Measurements from ENCODE around the gene SBK1. TPM values are rescaled to one million over a fixed set of nuclear protein-coding genes. Genes with fewer than 3 reads are reported as not detected.

SBK1 gene
- total RNA-seq, 1 donor from 2014 or later = 10.5 TPM

- H3K36me3 ChIP-seq (ENCODE audit: control insufficient read depth, insufficient read depth, low read length) = no peaks in the 10 kb centered on the region
- no peak for TF ChIP-seq CTCF (IDR thresholded peaks at IDR 0.05; ENCODE audit: insufficient read depth, low read length, poor library complexity, severe bottlenecking)
- peaks cover 18% of the 10 kb centered on the region for H3K27me3 ChIP-seq (ENCODE audit: control insufficient read depth, insufficient read depth, low read length)
- no peak overlapping the region for H3K4me3 ChIP-seq (ENCODE audit: low read depth, low read length)
- no peak for DNase-seq (ENCODE audit: low read depth)
Observed at GRCh38 chr16:28297784-28298510, 5.6 kb downstream of the SBK1 start.

- H3K4me3 ChIP-seq (ENCODE audit: low read depth, low read length) = no peak overlapping the region
- H3K27me3 ChIP-seq (ENCODE audit: control insufficient read depth, insufficient read depth, low read length) = peaks cover 12% of the 10 kb centered on the region
- no peaks in the 10 kb centered on the region for H3K36me3 ChIP-seq (ENCODE audit: control insufficient read depth, insufficient read depth, low read length)
- DNase-seq (ENCODE audit: low read depth) = no peak
- TF ChIP-seq CTCF (IDR thresholded peaks at IDR 0.05; ENCODE audit: insufficient read depth, low read length, poor library complexity, severe bottlenecking) = no peak
Observed at GRCh38 chr16:28298511-28298878, 6.2 kb downstream of the SBK1 start.

- Histone ChIP-seq H3K36me3 (ENCODE audit: control insufficient read depth, insufficient read depth, low read length) (no peaks in the 10 kb centered on the region), H3K27me3 (ENCODE audit: control insufficient read depth, insufficient read depth, low read length) (no peaks in the 10 kb centered on the region), H3K4me3 (ENCODE audit: low read depth, low read length) (no peak overlapping the region)
- DNase-seq (ENCODE audit: low read depth) = no peak
- no peak for TF ChIP-seq CTCF (IDR thresholded peaks at IDR 0.05; ENCODE audit: insufficient read depth, low read length, poor library complexity, severe bottlenecking)
Observed at GRCh38 chr16:28300327-28300726, 8.0 kb downstream of the SBK1 start.

GRCh38 chr16:28301154-28301553, 8.8 kb downstream of the SBK1 start:
- no peak for DNase-seq (ENCODE audit: low read depth)
- Histone ChIP-seq H3K27me3 (ENCODE audit: control insufficient read depth, insufficient read depth, low read length) (no peaks in the 10 kb centered on the region), H3K4me3 (ENCODE audit: low read depth, low read length) (no peak overlapping the region), H3K36me3 (ENCODE audit: control insufficient read depth, insufficient read depth, low read length) (no peaks in the 10 kb centered on the region)
- TF ChIP-seq CTCF (IDR thresholded peaks at IDR 0.05; ENCODE audit: insufficient read depth, low read length, poor library complexity, severe bottlenecking) = no peak

GRCh38 chr16:28301620-28302019, 9.3 kb downstream of the SBK1 start:
- no peaks in the 10 kb centered on the region for H3K36me3 ChIP-seq (ENCODE audit: control insufficient read depth, insufficient read depth, low read length)
- DNase-seq (ENCODE audit: low read depth) = no peak
- no peaks in the 10 kb centered on the region for H3K27me3 ChIP-seq (ENCODE audit: control insufficient read depth, insufficient read depth, low read length)
- TF ChIP-seq CTCF (IDR thresholded peaks at IDR 0.05; ENCODE audit: insufficient read depth, low read length, poor library complexity, severe bottlenecking) = no peak
- no peak overlapping the region for H3K4me3 ChIP-seq (ENCODE audit: low read depth, low read length)

- Histone ChIP-seq H3K27me3 (ENCODE audit: control insufficient read depth, insufficient read depth, low read length) (no peaks in the 10 kb centered on the region), H3K4me3 (ENCODE audit: low read depth, low read length) (no peak overlapping the region), H3K36me3 (ENCODE audit: control insufficient read depth, insufficient read depth, low read length) (no peaks in the 10 kb centered on the region)
- no peak for DNase-seq (ENCODE audit: low read depth)
- TF ChIP-seq CTCF (IDR thresholded peaks at IDR 0.05; ENCODE audit: insufficient read depth, low read length, poor library complexity, severe bottlenecking) = no peak
Observed at GRCh38 chr16:28303132-28303531, 10.8 kb downstream of the SBK1 start.

Data from kidney epithelial cell (primary cell).